Measurements from ENCODE around the gene GOLGA6L1.

GRCh38 chr15:23079766-23080165, 56.9 kb downstream of the GOLGA6L1 start:
- TF ChIP-seq, protein P1, sequence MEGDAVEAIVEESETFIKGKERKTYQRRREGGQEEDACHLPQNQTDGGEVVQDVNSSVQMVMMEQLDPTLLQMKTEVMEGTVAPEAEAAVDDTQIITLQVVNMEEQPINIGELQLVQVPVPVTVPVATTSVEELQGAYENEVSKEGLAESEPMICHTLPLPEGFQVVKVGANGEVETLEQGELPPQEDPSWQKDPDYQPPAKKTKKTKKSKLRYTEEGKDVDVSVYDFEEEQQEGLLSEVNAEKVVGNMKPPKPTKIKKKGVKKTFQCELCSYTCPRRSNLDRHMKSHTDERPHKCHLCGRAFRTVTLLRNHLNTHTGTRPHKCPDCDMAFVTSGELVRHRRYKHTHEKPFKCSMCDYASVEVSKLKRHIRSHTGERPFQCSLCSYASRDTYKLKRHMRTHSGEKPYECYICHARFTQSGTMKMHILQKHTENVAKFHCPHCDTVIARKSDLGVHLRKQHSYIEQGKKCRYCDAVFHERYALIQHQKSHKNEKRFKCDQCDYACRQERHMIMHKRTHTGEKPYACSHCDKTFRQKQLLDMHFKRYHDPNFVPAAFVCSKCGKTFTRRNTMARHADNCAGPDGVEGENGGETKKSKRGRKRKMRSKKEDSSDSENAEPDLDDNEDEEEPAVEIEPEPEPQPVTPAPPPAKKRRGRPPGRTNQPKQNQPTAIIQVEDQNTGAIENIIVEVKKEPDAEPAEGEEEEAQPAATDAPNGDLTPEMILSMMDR (IDR thresholded peaks at IDR 0.05; ENCODE audit: low read depth, low read length, poor library complexity, severe bottlenecking): no peak
- TF ChIP-seq EZH2phosphoT487 (IDR thresholded peaks at IDR 0.05; ENCODE audit: borderline replicate concordance, low read length): no peak

All from DOHH2 (cell line).